BLaER1 (cell line): ENCODE measurements around the gene GARIN5B.

Source experiments
- H3K27ac ChIP-seq: shearing (Covaris generic); formaldehyde crosslinking; 2 replicates; pipeline ENCODE4 v1.8.1; 2022
- H3K27me3 ChIP-seq: shearing (Covaris generic); formaldehyde crosslinking; 2 replicates; pipeline ENCODE4 v1.8.1; 2022
- H3K36me3 ChIP-seq: shearing (Covaris generic); formaldehyde crosslinking; 2 replicates; pipeline ENCODE4 v1.8.1; 2022
- H3K4me1 ChIP-seq: shearing (Covaris generic); formaldehyde crosslinking; 2 replicates; pipeline ENCODE4 v1.8.1; 2022
- H3K4me2 ChIP-seq: shearing (Covaris generic); formaldehyde crosslinking; 2 replicates; pipeline ENCODE4 v1.8.1; 2022
- H3K4me3 ChIP-seq: shearing (Covaris generic); formaldehyde crosslinking; 2 replicates; pipeline ENCODE4 v1.8.1; 2022
- H3K9ac ChIP-seq: shearing (Covaris generic); formaldehyde crosslinking; 2 replicates; pipeline ENCODE4 v1.8.1; 2022
- H3K9me3 ChIP-seq: shearing (Covaris generic); formaldehyde crosslinking; 2 replicates; pipeline ENCODE4 v1.8.1; 2022
- H4K20me1 ChIP-seq: shearing (Covaris generic); formaldehyde crosslinking; 2 replicates; pipeline ENCODE4 v1.8.1; 2022
- Cebpa-rat ChIP-seq: shearing (Covaris generic); IDR thresholded peaks from 2 replicates; pipeline ENCODE4 v1.8.1; 2022

GARIN5B gene

GRCh38 chr19:55370305-55370988 is 7.4 kb upstream of the GARIN5B start, which contains the start of gene IL11:
Gene IL11, minus strand, starts transcription at chr19:55370463. Its CDS starts 153 bp downstream, at chr19:55370310.
- peak within 1 kb of the TSS; percentile 87 for H3K4me2 ChIP-seq
- peaks cover 75% of the 10 kb centered on the region for H3K27me3 ChIP-seq
- H3K9me3 ChIP-seq, result no peaks in the 10 kb centered on the region
- peak within 1 kb of the TSS; percentile 61 for H3K4me3 ChIP-seq
- H3K4me1 ChIP-seq, result peaks cover 20% of the 10 kb centered on the region
- no peaks in the 10 kb centered on the region for H3K36me3 ChIP-seq
- no peak within 1 kb of the TSS for H3K27ac ChIP-seq
- H3K9ac ChIP-seq, result no peak within 1 kb of the TSS; the same call in 1 of the 2 replicates
- H4K20me1 ChIP-seq, result peaks cover 34% of the 10 kb centered on the region
- no peak for TF ChIP-seq Cebpa-rat

- Histone ChIP-seq H3K4me1 (peaks cover 20% of the 10 kb centered on the region), H3K27me3 (peaks cover 74% of the 10 kb centered on the region), H4K20me1 (peaks cover 34% of the 10 kb centered on the region), H3K9ac (no peak overlapping the region), H3K4me2 (peak overlapping the region; percentile 87), H3K36me3 (no peaks in the 10 kb centered on the region), H3K9me3 (no peaks in the 10 kb centered on the region), H3K4me3 (peak overlapping the region; percentile 61), H3K27ac (no peak overlapping the region)
- no peak for TF ChIP-seq Cebpa-rat
Measured at GRCh38 chr19:55369653-55370304, 6.7 kb upstream of the GARIN5B start.

- Histone ChIP-seq H3K27me3 (peaks cover 71% of the 10 kb centered on the region), H3K36me3 (no peaks in the 10 kb centered on the region), H4K20me1 (peaks cover 34% of the 10 kb centered on the region), H3K9me3 (no peaks in the 10 kb centered on the region), H3K9ac (no peak overlapping the region; the same call in 1 of the 2 replicates), H3K4me1 (peaks cover 24% of the 10 kb centered on the region), H3K4me3 (peak overlapping the region; percentile 61), H3K4me2 (peak overlapping the region; percentile 80), H3K27ac (no peak overlapping the region)
- TF ChIP-seq Cebpa-rat, result no peak
Measured at GRCh38 chr19:55368701-55369563, 5.9 kb upstream of the GARIN5B start.

- no peaks in the 10 kb centered on the region for H3K9me3 ChIP-seq
- no peak overlapping the region for H3K27ac ChIP-seq
- H4K20me1 ChIP-seq, result peaks cover 34% of the 10 kb centered on the region
- H3K36me3 ChIP-seq, result no peaks in the 10 kb centered on the region
- no peak for TF ChIP-seq Cebpa-rat
- H3K4me2 ChIP-seq, result no peak overlapping the region
- no peak overlapping the region for H3K4me3 ChIP-seq
- no peak overlapping the region for H3K9ac ChIP-seq
- peaks cover 65% of the 10 kb centered on the region for H3K27me3 ChIP-seq
- H3K4me1 ChIP-seq, result peaks cover 24% of the 10 kb centered on the region
Measured at GRCh38 chr19:55368106-55368505, 5.0 kb upstream of the GARIN5B start.

DNA sequence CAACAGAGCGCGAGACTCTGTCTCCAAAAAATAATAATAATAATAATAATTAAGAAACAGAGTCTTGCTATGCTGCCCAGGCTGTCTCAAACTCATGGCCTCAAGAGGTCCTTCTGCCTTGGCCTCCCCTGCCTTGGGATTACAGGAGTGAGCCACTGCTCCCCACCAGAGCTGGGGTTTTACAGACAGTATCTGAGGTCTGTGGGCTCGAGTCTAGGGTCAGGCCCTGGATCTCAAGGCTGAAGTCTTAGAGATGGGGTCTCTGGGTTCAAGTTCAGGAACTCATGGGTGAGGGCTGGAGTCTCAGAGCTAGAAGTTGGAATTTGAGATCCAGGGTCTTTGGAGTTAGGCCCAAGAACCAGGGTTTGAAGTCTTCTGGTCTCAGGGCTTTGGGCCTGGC is 3.7 kb upstream of the GARIN5B start:
- H4K20me1 ChIP-seq, result peaks cover 26% of the 10 kb centered on the region
- H3K27me3 ChIP-seq, result peaks cover 52% of the 10 kb centered on the region
- H3K9ac ChIP-seq, result no peak overlapping the region
- H3K9me3 ChIP-seq, result no peaks in the 10 kb centered on the region
- no peak overlapping the region for H3K27ac ChIP-seq
- H3K4me1 ChIP-seq, result peaks cover 17% of the 10 kb centered on the region
- H3K36me3 ChIP-seq, result no peaks in the 10 kb centered on the region
- H3K4me2 ChIP-seq, result no peak overlapping the region
- no peak overlapping the region for H3K4me3 ChIP-seq
- no peak for TF ChIP-seq Cebpa-rat

GRCh38 chr19:55365964-55366363 is 2.9 kb upstream of the GARIN5B start:
- Histone ChIP-seq H3K4me2 (no peak overlapping the region), H3K27me3 (peaks cover 44% of the 10 kb centered on the region), H3K9ac (no peak overlapping the region), H3K27ac (no peak overlapping the region), H3K36me3 (no peaks in the 10 kb centered on the region), H3K9me3 (no peaks in the 10 kb centered on the region), H3K4me3 (no peak overlapping the region), H3K4me1 (peaks cover 17% of the 10 kb centered on the region), H4K20me1 (peaks cover 23% of the 10 kb centered on the region)
- TF ChIP-seq Cebpa-rat, result no peak

DNA sequence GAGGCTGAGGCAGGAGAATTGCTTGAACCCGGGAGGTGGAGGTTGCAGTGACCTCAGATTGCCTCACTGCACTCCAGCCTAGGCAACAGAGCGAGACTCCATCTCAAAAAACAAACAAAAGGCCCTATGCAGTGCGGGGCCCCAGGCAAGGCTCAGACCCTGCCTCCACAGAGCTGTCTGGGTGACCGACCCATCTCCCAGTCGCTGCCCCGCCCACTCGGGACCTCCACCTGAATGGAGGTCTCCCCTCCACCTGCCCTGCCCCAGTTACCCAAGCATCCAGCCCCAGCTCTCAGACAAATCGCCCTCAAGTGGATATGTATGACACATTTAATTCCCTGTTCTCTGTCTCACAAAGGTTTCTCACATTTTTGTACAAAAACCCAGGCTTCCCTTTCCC is 2.2 kb upstream of the GARIN5B start:
- Histone ChIP-seq H3K27ac (no peak overlapping the region), H3K36me3 (no peaks in the 10 kb centered on the region), H3K4me2 (no peak overlapping the region), H4K20me1 (peaks cover 17% of the 10 kb centered on the region), H3K9ac (no peak overlapping the region), H3K4me3 (no peak overlapping the region), H3K9me3 (no peaks in the 10 kb centered on the region), H3K4me1 (peaks cover 17% of the 10 kb centered on the region), H3K27me3 (peaks cover 36% of the 10 kb centered on the region)
- no peak for TF ChIP-seq Cebpa-rat

- no peak overlapping the region for H3K27ac ChIP-seq
- no peak overlapping the region for H3K4me2 ChIP-seq
- TF ChIP-seq Cebpa-rat, result no peak
Measured at GRCh38 chr19:55362174-55362989, 678 bp downstream of the GARIN5B start.

DNA sequence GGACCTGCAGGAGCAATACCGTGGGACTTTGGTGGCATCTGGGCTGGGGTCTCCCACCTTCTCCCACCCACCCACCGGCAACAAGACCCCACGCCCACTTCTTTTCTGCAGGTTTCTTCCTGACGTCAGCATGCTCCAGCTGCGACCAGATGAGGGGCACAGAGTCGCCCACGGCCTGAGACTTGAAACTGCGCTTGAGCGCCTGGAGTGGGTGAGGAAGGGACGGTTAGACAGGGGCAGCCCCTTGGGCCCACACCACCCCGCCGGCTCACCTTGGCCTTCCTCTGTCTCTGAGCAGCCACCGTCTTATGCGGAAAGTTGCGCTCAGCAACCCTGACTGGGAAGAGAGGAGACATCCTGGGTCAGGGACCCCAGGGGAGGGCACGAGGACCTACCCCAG is 2.2 kb downstream of the GARIN5B start:
- no peaks in the 10 kb centered on the region; the same call in 1 of the 2 replicates for H4K20me1 ChIP-seq
- peaks cover 17% of the 10 kb centered on the region for H3K27me3 ChIP-seq
- no peak for TF ChIP-seq Cebpa-rat
- no peak overlapping the region for H3K27ac ChIP-seq
- H3K9me3 ChIP-seq, result no peaks in the 10 kb centered on the region
- H3K4me1 ChIP-seq, result peaks cover 7% of the 10 kb centered on the region; the same call in 1 of the 2 replicates
- H3K4me3 ChIP-seq, result no peak overlapping the region
- H3K36me3 ChIP-seq, result no peaks in the 10 kb centered on the region
- H3K9ac ChIP-seq, result no peak overlapping the region
- H3K4me2 ChIP-seq, result no peak overlapping the region

More at GRCh38 chr19:55362174-55362989, 678 bp downstream of the GARIN5B start:
- H3K36me3 ChIP-seq, result no peaks in the 10 kb centered on the region
- H3K9me3 ChIP-seq, result no peaks in the 10 kb centered on the region
- H3K4me1 ChIP-seq, result 0 out of 2 replicates have a peak, but pooled peaks cover 4% of the 10 kb centered on the region
- no peak overlapping the region for H3K9ac ChIP-seq
- H3K4me3 ChIP-seq, result no peak overlapping the region
- H4K20me1 ChIP-seq, result no peaks in the 10 kb centered on the region
- peaks cover 10% of the 10 kb centered on the region for H3K27me3 ChIP-seq
